HG03565 (cell line): Measurements from ENCODE around the gene CYREN.
A peak's percentile ranks its signal among the peaks of the same experiment; 100 is the strongest.

Source experiments
- ATAC-seq: cut with Tn5 transposase; IDR thresholded peaks from one replicate; pipeline ENCODE4 v1.9.1; 2021; ENCODE audit warnings: mild to moderate bottlenecking, moderate library complexity; ENCODE audit not compliant: unreplicated experiment

The CYREN gene

DNA sequence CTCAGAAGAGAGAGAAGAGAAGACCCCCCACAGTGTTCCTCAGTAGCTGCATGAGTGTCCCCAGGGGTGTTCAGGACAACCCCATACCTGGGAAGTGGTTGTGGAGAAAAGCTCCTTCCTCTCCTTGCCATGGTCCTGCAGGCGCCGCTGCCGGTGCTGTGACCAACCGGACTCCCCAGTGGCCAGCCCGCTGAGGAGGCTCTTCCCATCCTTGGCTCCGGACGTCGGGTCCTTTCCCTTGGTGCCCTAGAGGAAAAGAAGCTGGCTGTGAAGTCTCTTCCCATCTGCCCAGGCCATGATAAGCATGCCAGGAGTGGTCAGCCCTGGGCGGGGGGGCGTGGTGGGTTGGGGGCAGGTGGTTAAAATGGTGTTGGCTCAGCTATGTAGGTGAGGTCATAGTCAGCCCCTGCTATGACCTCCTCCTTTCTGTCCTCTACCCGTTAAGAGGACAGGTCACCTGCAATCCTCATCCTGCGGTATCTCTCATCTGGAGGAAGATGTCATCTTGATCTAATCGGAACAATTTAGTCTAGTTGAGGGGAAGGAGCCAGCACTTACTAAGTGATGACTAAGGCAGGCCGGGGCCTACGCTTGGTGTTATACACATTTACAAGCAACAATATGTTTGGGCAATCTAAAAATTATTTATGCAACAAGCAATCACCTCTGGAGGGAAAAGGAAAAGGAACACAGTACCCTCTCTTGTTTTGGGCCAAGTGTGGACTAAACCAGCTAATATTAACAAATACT is 27.6 kb upstream of the CYREN start:
- ATAC-seq: no peak

DNA sequence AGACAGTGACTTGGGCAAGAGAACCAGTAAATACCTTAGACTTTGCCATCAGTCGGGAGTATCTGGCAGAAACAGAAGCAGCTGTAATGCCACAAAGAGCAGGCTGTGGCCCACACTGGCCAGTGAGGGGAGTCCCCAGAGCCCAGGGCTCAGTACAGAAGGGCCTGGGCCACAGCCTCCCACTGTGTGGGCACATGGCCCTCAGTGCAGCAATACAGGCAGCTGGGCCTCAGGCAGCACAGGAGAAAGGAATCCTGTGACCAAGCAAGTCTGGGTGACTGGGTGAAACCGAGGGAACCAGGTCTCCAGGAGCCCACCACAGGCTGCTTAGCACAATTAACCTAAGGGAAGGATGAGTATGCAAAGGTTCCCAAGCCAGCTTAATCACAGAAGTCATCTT is 26.8 kb upstream of the CYREN start:
- no peak for ATAC-seq

GRCh38 chr7:135195968-135196629 is 25.6 kb upstream of the CYREN start:
- ATAC-seq: no peak

DNA sequence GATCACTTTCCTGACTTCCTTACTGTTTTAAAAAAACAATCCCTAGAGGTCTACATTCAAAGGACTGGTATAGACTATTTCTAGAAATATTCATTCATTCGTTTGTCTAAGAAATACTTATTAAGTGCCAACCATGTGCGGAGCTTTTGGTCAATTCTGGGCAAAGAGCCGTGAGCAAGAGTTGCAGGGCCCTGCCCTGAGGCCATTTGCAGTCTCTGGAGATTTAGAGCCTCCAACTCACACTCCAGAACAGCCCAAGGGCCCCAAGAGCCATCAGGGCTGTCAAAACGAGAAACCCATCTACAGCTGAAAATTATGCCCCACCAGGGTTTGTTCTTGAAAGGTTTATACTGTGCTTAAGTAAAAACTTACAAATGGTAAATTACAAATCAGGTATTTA is 24.6 kb upstream of the CYREN start:
- ATAC-seq: no peak

DNA sequence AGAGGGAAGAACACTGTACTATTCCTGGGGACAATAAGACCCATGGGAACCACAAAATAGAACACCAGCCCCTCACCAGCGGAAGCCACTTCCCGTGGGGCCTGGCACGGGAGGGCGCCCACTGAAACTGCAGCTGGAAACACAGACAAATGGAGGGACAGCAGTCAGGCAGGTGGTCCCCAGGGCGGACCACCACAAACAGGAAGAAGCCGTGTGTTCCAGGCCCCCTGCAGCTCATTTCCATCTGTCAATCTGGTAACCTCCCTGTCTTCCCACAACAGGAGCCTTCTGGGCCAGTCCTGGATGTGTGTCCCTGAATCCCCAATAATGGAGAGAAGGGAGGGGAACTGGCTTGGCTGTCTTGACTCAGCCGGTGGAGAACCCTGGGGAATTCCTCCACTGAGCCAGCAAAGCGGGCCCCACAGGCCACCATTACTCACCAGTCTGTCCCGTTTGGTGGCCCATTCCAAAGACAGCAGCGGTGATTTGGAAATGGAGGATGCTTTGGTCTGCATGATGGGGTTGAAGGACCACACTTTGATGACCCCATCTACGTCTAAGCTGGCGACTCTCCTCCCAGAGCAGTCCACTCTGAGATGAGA is 24.1 kb upstream of the CYREN start:
- ATAC-seq: no peak

- no peak for ATAC-seq
Measured at GRCh38 chr7:135193615-135194081, 23.1 kb upstream of the CYREN start.

DNA sequence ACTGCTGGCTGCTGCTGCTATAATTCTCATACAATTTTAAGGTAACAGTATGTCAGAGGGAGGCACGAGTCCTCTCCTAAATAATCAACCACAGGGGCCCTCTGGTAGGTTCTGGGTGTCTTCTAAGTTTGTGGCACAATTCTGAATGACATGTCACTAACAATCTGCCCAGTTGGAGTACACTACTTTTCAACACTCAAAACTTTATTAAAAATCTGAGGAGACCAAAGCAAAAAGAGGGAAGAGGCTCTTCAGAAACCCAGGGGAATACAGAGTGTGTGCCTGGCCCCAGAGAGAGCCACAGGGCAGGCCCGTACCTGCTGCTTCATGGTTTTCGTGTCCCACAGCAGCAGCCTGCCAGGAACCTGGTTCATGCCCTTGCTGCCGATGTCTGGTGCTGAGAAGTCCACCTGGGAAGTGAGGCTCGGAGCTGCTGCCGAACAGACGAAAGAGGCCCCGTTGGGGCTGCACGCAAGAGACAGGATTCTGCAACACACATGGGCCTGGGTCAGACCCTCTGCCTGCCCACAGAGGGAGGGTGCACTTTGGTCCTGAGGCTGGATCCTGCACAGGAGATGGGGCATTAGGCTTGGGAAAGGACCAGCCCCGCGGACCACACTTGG is 22.5 kb upstream of the CYREN start:
- no peak for ATAC-seq

GRCh38 chr7:135190703-135191102 is 20.2 kb upstream of the CYREN start:
- no peak for ATAC-seq

DNA sequence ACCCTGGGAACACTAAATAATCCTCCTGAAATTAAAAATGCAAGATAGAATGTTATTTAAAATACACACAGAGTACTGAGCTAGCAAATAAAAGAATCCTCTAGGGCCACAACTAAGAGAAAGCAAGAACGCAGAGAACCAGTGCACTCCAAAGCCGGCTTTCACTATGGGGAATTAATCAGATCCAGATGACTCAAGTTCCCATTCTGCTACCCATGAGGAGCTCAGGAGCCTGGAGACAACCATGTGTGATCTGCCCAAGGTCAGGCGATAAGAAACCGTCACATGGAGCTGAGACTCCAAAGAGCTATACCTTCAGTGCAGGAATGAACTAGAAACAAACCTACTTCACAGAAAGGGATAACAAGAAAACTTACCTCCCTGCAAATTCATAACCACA is 19.5 kb upstream of the CYREN start:
- no peak for ATAC-seq

DNA sequence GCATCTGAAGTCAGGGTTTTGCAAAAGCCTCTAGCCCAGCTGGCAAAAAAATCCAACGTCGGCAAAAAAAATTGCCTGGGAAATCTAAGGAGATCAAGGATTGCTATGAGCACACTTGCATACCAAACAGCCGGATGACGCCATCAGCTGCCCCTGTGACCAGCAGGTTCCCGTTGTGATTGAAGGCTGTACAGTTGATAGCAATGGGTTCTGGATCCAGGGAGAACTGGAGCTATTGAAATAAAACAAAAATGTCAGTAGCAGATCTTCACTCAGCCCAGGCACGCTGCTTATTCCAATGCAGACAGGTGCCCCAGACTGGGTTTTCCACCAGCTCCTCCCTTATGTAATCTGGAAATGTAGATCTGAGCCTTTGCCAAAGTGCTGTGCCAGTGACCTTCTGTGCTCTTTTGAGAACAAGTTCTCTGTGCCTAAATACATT is 18.7 kb upstream of the CYREN start:
- no peak for ATAC-seq

DNA sequence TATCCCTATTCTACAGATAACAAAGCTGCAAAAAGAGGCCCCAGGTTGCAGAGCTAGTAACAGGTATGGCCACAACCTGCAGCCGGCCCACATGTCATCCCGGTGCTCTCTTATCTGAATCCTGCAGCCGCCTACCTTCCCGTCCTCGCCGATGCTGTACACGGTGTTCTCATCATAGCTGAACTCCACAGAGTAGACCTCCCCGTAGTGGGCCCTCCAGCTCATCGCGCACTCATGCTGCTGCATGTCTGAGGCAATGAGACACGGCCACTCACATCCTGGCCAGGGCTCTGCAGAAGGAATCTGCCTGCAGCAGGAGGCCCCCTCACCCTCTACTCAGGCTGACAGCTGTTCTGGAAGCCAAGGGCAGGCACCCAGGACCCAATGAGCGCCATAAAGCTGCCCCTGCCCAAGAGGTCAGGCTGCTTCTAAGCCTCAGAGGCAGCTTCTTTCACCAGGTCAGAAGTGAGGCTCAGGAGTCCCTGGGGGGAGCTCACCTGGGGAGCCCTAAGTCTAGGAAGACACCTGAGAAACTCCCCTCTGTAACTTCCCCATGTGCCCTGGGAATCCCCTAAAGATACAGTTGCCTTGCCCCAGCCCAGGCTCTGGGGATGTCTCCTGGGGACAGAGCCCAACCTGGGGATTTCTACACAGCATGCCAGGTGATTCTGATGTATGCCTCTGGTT is 17.9 kb upstream of the CYREN start:
- no peak for ATAC-seq

- peak; percentile 62 for ATAC-seq
Measured at GRCh38 chr7:135186841-135187253, 16.3 kb upstream of the CYREN start.

DNA sequence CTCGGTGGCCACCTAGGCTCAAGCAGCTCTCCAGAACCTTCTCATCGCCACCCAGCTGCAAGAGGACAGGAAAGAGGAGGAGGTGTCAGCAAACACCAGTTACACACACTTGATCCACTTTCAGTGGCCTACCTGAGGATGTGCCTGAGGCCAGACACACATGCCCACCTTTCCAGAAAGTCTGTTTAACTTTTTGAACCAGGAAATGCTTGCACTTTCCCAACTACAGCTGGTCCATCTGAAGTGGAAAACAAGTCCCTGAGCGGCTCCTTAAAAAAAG is 15.7 kb upstream of the CYREN start:
- ATAC-seq: no peak

- ATAC-seq: no peak
Measured at GRCh38 chr7:135185471-135186260, 15.2 kb upstream of the CYREN start.

DNA sequence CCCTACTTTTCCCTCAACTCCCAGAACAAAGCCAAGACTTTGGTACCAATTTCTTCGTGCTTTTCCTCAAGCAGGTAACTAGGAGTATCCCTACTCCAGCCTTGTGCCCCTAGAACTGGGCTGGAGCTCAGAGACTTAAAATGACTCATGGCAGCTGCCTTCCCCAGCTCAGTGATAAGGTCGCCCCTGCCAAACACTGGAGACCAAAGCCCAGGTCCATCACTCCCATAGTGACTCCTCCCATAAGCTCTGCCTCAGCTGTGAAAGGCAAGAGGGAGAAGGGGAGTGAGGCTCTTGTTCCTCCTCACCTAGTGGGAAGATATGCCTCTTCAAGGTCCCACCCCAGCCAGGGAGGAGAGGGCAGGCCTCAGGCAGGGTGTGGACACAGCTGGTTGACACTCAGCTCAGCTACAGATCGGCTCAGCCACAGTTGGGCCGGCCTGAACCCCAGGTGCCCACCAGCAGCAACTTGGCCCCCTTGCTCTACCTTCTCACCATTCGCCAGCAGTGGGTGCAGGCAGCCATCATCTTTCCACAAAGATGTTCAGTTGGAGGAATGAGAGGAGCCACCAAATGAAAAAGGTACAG is 13.8 kb upstream of the CYREN start:
- no peak for ATAC-seq

DNA sequence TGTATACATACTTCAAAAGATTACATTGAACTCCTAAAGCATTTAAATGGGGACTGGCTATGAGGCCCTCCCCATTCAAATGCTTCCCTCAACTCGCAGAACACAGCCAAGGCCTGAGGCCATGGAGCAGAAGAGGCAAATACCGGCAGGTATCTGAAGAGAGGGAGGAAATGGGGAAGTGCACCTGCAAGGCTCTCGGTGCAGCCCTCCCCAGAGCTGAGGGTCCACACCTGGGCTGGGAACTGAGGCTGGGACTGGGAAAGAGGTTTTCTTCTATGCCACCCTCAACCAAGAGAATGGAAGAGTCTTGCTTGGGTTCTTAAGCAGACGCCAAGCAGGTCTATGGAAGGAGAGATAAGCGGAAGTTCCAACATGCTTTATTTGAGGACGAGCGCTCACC is 13.0 kb upstream of the CYREN start:
- no peak for ATAC-seq

DNA sequence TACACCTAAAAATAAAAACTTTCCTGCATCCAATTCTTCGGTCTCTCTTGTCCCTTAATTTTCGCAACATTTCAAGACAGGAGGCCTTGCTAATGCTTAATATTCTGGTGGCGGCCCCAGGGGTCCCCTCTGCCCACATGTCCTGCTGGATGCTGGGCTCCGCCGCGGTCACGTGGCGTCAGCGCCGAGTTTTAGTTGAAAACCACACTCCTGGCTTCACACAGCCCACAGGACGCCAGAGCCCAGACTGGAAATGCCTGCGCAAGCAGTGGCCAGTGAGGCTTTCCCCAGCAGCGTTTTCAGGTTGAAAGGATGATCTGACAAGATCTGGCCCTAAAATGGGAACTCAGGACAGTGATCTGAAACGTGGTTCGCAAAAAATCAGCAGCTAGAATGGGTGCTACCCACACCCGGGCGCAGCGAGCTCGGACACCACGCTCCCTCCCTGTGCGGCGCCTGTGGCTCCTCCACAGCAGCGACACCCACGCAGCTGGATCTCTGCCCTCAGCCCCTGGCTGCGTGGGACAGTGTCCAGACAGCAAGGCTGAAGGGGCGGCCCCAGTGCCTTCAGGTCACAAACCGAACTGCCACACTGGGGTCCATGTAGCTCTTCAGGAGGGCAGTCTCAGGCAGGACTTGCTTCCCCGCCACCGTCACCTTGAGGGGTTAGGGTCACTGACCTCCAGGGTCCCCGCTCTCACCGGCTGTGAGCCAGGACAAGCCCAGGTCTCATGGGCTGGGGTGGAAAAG is 11.6 kb upstream of the CYREN start:
- no peak for ATAC-seq

GRCh38 chr7:135181261-135181928 is 10.9 kb upstream of the CYREN start:
- no peak for ATAC-seq

DNA sequence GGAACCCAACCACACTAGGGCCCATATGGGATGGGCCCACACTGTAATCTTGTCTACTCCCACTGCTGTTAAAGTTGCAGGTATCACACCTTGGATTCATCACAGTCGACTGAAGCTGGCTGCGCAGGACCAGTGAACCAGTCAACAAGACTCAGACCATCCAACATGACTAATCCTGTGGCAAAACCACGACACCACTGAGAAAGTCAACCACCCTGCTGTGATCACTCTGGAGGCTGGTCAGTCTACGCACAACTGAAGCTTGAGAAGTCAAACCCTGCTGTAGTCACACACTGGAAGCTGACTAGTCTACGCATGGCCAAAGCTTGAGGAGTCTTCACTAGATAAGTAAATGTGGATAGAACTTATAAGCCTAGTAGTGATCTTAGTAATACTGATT is 9.6 kb upstream of the CYREN start:
- no peak for ATAC-seq
